AG04449 (cell line): ENCODE results near the gene TMCO1.

Source experiments
- CTCF ChIA-PET: fragments of 350-600 bp; formaldehyde crosslinking; extraction: SDS; loops from one replicate; lab custom pipeline; 2021; ENCODE audit warnings: antibody characterized with exemption; lab: Yijun Ruan, JAX
- POLR2A ChIA-PET: fragments of 400-600, 350-600 bp; formaldehyde crosslinking; extraction: SDS; loops from one replicate; lab custom pipeline; 2020; ENCODE audit warnings: antibody characterized with exemption, inconsistent platforms; lab: Yijun Ruan, JAX
- DNase-seq: peaks from one replicate; pipeline ENCODE4 v3.0.0-alpha.2; 2010; ENCODE audit warnings: low read depth, low spot score
- H3K4me3 ChIP-seq: 2 replicates; pipeline ENCODE4 v1.5.1; 2011; ENCODE audit warnings: low read depth, mild to moderate bottlenecking, control low read depth, low read length
- TF ChIP-seq, protein P1 (sequence below): IDR thresholded peaks from one replicate; pipeline ENCODE4 v1.5.1; 2011; ENCODE audit warnings: mild to moderate bottlenecking, moderate library complexity, low read length, control low read depth, inconsistent platforms; ENCODE audit not compliant: insufficient read depth; ENCODE audit errors: missing control alignments

Gene TMCO1

DNA sequence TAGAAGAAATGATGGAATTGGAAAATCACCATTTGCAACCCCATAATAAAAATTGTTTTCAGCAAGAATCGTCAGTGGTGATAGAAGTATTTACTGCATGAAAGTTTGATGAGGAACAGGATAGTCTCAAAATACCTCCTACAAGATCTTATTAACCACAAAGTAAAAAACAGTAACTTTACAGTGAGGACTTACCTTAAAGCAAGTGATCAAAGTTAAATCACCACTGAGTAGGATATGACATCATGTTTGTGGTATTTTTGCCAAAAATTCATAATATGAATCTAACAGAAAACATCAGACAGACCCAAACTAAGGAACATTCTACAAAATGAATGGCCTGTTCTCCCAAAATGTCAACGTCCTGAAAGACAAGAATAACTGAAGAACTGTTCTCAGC, 90.2 kb downstream of the TMCO1 start:
- no peak for DNase-seq
- H3K4me3 ChIP-seq, result no peak overlapping the region
- TF ChIP-seq, protein P1, sequence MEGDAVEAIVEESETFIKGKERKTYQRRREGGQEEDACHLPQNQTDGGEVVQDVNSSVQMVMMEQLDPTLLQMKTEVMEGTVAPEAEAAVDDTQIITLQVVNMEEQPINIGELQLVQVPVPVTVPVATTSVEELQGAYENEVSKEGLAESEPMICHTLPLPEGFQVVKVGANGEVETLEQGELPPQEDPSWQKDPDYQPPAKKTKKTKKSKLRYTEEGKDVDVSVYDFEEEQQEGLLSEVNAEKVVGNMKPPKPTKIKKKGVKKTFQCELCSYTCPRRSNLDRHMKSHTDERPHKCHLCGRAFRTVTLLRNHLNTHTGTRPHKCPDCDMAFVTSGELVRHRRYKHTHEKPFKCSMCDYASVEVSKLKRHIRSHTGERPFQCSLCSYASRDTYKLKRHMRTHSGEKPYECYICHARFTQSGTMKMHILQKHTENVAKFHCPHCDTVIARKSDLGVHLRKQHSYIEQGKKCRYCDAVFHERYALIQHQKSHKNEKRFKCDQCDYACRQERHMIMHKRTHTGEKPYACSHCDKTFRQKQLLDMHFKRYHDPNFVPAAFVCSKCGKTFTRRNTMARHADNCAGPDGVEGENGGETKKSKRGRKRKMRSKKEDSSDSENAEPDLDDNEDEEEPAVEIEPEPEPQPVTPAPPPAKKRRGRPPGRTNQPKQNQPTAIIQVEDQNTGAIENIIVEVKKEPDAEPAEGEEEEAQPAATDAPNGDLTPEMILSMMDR, result no peak
- ChIA-PET CTCF (no interaction called here), POLR2A (no interaction called here)
